Mononuclear cell (primary cell): ENCODE results near the gene PPP3CB. TPM values are rescaled to one million over a fixed set of nuclear protein-coding genes. Genes with fewer than 3 reads are reported as not detected.
"Not testable (repeated sequence)": the region's sequence is repeated elsewhere in the genome, so short reads cannot be mapped to it uniquely, and the experiment has no call there.

Experiments
- H3K27me3 ChIP-seq: 2 replicates; pipeline ENCODE4 v1.6.0; 2011; ENCODE audit warnings: low read length, control low read depth; ENCODE audit not compliant: insufficient read depth
- H3K4me1 ChIP-seq: 2 replicates; pipeline ENCODE4 v1.5.1; 2011; ENCODE audit warnings: mild to moderate bottlenecking, low read length, control low read depth; ENCODE audit not compliant: insufficient read depth
- H3K4me3 ChIP-seq: 2 replicates; pipeline ENCODE4 v1.5.1; 2011; ENCODE audit warnings: mild to moderate bottlenecking, low read length, moderate library complexity
- H3K9me3 ChIP-seq: 2 replicates; pipeline ENCODE4 v1.5.1; 2011; ENCODE audit warnings: low read depth, mild to moderate bottlenecking, control low read depth, low read length
- total RNA-seq: library from RNA; depleted of rRNA; stranded (reverse); fragments of >200 nt; gene quantifications from one replicate; pipeline ENCODE4 v1.2.3, GENCODE V29; 2012

Gene PPP3CB
- total RNA-seq, 1 donor, result 13.9 TPM

DNA sequence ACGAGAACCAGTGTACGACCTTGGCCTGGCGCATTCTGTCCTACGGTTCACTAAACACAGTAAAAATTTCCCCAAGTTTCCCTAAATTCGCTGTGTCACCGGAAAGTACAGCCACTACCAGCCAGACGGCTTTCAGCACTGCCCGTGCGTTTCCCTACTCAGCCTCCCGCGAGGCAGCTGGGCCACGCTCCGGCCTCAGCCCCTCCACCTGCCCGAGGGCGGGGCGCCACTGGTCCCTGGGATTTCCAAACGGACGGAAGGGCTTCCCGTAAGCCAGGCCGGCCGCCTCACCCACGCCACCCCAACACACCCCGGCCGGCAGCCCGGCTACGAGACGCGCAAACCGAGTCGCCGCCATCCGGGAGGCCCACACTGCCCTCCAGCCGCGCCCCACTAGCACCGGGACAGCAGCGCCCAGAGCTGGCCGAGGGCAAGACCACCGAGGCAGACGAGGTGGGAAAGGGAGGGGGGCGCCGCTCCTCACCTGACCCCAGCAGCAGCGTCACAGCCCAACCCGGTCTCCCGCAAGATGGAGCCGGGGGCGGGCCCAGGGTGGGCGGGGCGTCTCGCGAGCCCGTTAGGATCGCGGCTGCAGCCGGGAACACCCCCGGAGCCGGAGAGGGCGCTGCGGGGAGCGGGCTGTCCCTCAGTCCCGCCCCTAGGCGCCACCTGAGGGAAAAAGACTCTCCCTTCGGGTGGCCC, 82.1 kb downstream of the PPP3CB start, which contains the start of gene ANXA7:
Gene ANXA7 (minus strand): TSS at position 531 of the 702 bp plus-strand sequence. CDS start 13,202 bp downstream, outside the sequence.
- peaks cover 2% of the 10 kb centered on the region for H3K27me3 ChIP-seq
- no peaks in the 10 kb centered on the region for H3K9me3 ChIP-seq
- H3K4me3 ChIP-seq, result peak within 1 kb of the TSS; percentile 91
- H3K4me1 ChIP-seq, result peaks cover 25% of the 10 kb centered on the region

DNA sequence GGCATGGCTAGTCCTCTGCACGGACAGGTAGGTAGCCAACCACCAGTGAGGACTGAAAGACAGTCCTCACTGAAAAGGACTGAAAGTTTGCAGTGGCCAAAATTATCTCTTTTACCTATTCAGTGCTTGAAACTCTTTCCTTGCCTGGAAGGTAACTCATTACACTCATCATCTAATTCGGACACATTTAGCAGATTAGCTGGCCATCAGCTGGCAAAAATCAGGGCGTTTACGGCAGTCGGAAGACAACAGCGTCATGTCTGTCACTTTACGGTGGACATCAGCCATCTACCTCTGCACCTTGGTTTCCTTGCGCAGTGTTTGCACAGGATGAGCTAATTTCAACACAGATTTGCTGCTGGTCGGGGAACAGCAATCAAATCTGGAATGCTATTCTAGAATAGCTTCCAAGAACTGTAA, 82.7 kb downstream of the PPP3CB start:
- Histone ChIP-seq H3K4me3 (peak overlapping the region; percentile 91), H3K27me3 (peaks cover 2% of the 10 kb centered on the region), H3K4me1 (peaks cover 25% of the 10 kb centered on the region), H3K9me3 (no peaks in the 10 kb centered on the region)

DNA sequence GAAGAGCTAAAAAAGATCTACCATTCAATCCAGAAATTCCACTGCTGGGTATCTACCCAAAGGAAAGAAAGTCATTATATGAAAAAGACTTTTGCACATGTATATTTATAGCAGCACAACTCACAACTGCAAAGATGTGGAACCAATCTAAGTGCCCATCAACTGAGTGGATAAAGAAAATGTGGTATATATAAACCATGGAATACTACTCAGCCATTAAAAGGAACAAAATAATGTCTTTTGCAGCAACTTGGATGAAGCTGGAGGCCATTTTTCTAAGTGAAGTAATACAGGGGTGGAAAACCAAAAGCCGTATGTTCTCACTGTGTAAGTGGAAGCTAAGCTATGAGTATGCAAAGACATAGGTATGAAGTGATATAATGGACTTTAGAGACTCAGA, 84.9 kb downstream of the PPP3CB start:
- H3K4me3 ChIP-seq, result no peak overlapping the region
- H3K9me3 ChIP-seq, result no peaks in the 10 kb centered on the region
- H3K4me1 ChIP-seq, result peaks cover 25% of the 10 kb centered on the region
- peaks cover 2% of the 10 kb centered on the region for H3K27me3 ChIP-seq

DNA sequence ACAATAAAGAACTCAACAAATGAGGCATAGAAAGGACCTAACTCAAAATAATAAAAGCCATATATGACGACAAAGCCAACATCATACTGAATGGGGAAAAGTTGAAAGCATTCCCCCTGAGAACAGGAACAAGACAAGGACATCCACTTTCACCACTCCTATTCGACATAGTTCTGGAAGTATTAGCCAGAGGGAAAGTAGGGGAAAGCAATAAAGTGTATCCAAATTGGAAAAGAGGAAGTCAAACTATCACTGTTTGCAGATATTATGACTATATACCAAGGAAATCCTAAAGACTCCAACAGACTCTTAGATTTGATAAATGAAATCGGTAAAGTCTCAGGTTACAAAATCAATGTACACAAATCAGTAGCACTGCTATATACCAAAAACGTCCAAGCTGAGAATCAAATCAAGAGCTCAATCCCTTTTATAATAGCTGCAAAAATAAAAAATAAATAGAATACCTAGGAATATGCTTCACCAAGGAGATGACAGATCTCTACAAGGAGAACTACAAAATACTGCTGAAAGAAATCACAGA, 86.8 kb downstream of the PPP3CB start:
- H3K4me1 ChIP-seq, result peaks cover 15% of the 10 kb centered on the region
- no peaks in the 10 kb centered on the region for H3K9me3 ChIP-seq

DNA sequence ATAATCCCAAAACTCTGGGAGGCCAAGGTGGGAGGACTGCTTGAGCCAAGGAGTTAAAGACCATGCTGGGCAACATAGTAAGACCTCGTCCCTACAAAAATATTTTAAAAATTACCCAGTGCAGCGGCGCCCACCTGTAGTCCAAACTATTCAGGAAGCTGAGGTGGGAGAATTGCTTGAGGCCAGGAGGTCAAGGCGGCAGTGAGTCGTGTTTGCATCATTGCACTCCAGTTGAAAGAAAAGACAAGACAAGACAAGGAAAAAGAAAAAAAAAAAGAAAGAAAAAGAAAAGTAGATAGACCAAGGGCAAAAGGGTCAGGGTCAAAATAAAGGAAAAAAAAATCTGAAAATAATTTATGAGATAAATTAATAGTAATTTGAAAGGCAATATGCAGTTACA, 87.8 kb downstream of the PPP3CB start:
- Histone ChIP-seq H3K4me1 (peaks cover 13% of the 10 kb centered on the region), H3K27me3 (no peaks in the 10 kb centered on the region), H3K4me3 (no peak overlapping the region), H3K9me3 (no peaks in the 10 kb centered on the region)

More for the DNA sequence above, 86.8 kb downstream of the PPP3CB start:
- Histone ChIP-seq H3K4me3 (no peak overlapping the region), H3K27me3 (no peaks in the 10 kb centered on the region)

DNA sequence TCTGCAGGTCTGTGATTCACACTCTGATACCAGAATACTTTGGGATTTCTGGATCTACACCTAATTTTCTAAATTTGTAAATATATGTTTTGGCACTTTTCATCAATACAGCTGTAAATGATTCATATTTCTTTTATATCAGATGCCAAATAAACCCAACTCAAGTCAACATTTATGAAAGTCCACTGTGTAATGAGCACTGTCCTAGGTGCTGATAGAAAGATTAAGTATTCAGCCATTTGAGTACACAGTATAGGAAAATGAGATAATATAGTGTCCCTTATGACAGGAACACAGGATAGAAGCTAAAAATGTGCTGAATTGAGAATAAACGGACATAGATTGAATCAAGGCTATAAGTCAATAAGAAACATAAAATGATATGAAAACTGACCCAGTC, 88.3 kb downstream of the PPP3CB start:
- Histone ChIP-seq H3K4me1 (peaks cover 7% of the 10 kb centered on the region), H3K4me3 (no peak overlapping the region), H3K27me3 (no peaks in the 10 kb centered on the region), H3K9me3 (no peaks in the 10 kb centered on the region)

DNA sequence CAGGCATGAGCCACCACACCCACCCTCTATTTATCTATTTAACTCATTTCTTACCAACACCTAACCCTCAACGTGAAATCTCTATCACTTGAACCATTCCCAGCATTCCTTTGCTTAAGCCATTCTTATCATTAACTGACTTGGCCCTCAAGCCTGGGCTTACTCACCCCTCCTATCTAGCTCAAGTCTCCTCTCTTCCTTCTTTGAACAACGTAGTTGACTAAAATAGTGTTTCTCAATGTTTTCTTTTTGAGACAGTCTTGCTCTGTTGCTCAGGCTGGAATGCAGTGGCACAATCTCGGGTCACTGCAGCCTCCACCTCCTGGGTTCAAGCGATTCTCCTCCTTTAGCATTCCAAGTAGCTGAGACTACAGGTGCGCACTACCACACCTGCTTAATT, 89.0 kb downstream of the PPP3CB start:
- H3K9me3 ChIP-seq, result no peaks in the 10 kb centered on the region
- H3K4me1 ChIP-seq, result peaks cover under 1% of the 10 kb centered on the region
- H3K4me3 ChIP-seq, result no peak overlapping the region
- no peaks in the 10 kb centered on the region for H3K27me3 ChIP-seq

DNA sequence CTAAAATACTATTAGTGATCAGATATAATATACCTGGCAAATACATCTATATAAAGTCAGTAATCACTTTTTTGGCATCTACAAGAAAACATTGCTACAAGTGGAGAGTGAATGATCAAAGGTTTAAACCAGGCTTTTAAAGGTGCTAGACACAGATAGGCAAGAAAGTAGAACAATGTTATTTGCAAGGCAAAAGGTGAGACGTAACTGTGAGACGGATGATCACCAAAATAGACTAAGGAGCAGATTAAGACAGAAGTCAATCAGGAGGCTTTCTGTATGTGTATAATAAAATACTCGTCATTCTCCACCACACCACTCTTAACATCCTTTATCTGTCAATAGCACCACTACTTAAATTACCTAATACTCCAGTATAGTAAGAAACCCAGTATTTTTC, 90.3 kb downstream of the PPP3CB start:
- Histone ChIP-seq H3K4me1 (no peaks in the 10 kb centered on the region), H3K9me3 (no peaks in the 10 kb centered on the region), H3K4me3 (no peak overlapping the region), H3K27me3 (no peaks in the 10 kb centered on the region)

DNA sequence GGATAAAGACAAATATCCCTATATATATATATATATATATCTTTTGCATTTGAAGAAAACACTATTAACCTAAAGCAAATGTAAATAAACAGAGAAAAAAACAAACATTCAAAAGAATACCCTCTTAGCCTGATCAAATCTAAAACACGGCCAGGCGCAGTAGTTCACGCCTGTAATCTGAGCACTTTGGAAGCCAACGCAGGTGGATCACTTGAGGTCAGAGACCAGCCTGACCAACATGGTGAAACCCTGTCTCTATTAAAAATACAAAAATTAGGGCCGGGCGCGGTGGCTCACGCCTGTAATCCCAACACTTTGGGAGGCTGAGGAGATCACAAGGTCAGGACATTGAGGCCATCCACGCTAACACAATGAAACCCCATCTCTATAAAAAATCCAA, 91.1 kb downstream of the PPP3CB start:
- Histone ChIP-seq H3K4me1 (no peaks in the 10 kb centered on the region), H3K4me3 (no peak overlapping the region), H3K9me3 (no peaks in the 10 kb centered on the region), H3K27me3 (no peaks in the 10 kb centered on the region)

DNA sequence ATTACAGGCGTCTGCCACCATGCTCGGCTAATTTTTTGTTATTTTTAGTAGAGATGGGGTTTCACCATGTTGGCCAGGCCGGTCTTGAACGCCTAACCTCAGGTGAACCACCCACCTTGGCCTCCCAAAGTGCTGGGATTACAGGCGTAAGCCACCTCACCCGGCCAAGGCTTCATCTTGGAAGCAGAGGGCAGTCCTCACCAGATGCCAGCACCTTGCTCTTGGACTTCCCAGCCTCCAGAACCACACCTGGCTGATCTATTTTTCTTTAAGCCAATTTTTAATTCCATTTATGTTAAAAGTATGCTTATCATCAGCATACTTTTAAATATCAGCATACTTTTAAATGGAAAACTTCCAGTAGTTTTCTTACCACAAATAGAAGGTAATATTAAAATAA, 94.2 kb downstream of the PPP3CB start:
- Histone ChIP-seq H3K9me3 (no peaks in the 10 kb centered on the region), H3K4me1 (no peaks in the 10 kb centered on the region), H3K4me3 (no peak overlapping the region), H3K27me3 (no peaks in the 10 kb centered on the region)

DNA sequence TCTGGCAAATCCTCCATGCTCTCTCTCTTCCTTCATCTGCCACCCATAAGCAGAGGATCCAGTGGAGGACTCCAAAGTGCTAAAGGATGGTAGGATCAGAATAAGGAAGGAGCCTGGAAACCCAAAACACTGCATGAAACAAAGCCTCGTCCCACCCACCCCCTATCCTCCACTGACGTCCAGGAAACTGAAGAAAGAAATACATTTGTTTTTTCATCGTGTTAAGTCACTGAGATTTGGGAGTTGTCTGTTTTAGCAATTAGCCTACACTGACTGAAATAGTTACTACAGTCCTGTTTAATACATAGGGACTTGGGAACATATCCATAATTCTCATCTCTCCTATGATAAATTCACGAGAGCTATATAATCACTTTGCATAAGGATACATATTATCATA, 96.8 kb downstream of the PPP3CB start:
- no peak overlapping the region for H3K4me3 ChIP-seq
- H3K27me3 ChIP-seq, result no peaks in the 10 kb centered on the region
- no peaks in the 10 kb centered on the region for H3K9me3 ChIP-seq
- H3K4me1 ChIP-seq, result no peaks in the 10 kb centered on the region

DNA sequence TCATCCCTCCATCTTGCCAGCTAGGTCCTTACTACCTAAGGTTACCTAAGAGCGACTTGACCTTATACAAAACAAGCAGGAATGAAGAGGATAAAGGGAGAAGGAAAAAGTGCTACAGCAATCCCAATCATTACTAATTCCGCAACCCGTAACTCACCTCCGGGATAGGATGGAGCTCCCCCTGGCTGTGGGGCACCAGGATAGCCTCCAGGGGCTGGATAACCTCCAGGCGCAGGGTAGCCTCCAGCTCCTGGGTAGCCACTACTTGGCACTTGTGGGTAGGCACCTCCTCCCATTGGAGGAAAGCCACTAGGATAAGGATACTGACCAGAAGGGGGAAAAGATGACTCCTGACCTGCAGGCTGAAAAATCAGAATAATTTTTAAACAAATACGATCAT, 97.8 kb downstream of the PPP3CB start:
- H3K4me1 ChIP-seq, result no peaks in the 10 kb centered on the region
- H3K27me3 ChIP-seq, result no peaks in the 10 kb centered on the region
- H3K9me3 ChIP-seq, result no peaks in the 10 kb centered on the region
- no peak overlapping the region for H3K4me3 ChIP-seq

DNA sequence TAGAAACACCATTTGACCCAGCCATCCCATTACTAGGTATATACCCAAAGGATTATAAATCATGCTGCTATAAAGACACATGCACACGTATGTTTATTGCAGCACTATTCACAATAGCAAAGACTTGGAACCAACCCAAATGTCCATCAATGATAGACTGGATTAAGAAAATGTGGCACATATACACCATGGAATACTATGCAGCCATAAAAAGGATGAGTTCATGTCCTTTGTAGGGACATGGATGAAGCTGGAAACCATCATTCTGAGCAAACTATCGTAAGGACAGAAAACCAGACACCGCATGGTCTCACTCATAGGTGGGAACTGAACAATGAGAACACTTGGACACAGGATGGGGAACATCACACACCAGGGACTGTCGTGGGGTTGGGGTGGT, 101.5 kb downstream of the PPP3CB start:
- H3K9me3 ChIP-seq, H3K4me1 ChIP-seq, H3K27me3 ChIP-seq, H3K4me3 ChIP-seq: not testable (repeated sequence)

DNA sequence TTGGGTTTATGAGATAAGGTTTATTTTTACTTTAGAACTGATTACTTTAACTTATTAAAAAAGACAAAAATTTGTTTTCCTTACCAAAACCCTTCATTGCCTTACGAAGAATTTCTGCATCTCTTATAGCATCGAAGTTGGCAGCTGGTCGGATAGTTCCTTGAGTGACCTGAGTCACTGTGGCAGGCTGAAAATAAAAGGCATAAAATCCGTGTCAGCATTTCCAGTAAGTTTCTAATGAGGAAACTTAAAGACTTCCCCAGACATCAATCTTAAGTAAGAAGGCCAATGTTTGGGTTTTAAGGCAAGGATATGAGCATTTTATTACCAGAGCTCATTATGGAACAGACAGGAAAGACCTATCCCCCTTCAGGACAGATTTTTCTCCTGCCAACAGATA, 107.6 kb downstream of the PPP3CB start:
- Histone ChIP-seq H3K4me1 (no peaks in the 10 kb centered on the region), H3K27me3 (no peaks in the 10 kb centered on the region), H3K9me3 (no peaks in the 10 kb centered on the region), H3K4me3 (no peak overlapping the region)

DNA sequence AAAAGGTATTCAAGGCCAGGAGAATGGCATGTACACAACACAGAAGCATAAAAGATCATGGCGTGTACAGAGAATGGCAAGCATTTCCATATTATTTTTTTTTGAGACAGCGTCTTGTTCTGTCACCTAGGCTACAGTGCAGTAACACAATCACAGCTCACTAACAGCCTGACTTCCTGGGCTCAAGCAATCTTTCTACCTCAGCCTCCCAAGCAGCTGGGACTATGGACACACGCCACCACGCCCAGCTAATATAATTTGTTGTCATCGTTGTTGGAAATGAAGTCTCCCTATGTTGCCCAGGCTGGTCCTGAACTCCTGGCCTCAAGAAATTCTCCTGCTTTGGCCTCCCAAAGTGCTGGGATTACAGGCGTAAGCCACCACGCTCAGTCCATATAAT, 109.2 kb downstream of the PPP3CB start:
- Histone ChIP-seq H3K4me1 (no peaks in the 10 kb centered on the region), H3K27me3 (no peaks in the 10 kb centered on the region), H3K4me3 (no peak overlapping the region), H3K9me3 (no peaks in the 10 kb centered on the region)
